Measurements from ENCODE around the gene CUZD1.

- TF ChIP-seq, protein P1, sequence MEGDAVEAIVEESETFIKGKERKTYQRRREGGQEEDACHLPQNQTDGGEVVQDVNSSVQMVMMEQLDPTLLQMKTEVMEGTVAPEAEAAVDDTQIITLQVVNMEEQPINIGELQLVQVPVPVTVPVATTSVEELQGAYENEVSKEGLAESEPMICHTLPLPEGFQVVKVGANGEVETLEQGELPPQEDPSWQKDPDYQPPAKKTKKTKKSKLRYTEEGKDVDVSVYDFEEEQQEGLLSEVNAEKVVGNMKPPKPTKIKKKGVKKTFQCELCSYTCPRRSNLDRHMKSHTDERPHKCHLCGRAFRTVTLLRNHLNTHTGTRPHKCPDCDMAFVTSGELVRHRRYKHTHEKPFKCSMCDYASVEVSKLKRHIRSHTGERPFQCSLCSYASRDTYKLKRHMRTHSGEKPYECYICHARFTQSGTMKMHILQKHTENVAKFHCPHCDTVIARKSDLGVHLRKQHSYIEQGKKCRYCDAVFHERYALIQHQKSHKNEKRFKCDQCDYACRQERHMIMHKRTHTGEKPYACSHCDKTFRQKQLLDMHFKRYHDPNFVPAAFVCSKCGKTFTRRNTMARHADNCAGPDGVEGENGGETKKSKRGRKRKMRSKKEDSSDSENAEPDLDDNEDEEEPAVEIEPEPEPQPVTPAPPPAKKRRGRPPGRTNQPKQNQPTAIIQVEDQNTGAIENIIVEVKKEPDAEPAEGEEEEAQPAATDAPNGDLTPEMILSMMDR (conservative IDR thresholded peaks at IDR 0.05; ENCODE audit: low read length): no peak
- no peak for TF ChIP-seq EZH2phosphoT487 (IDR thresholded peaks at IDR 0.05; ENCODE audit: borderline replicate concordance)
Measured at GRCh38 chr10:122884166-122884565, 38.5 kb upstream of the CUZD1 start.

All from Loucy (cell line).